Endothelial cell of umbilical vein (primary cell): Measurements from ENCODE around the gene C1orf105. TPM values are rescaled to one million over a fixed set of nuclear protein-coding genes. Genes with fewer than 3 reads are reported as not detected.

ENCODE experiments used
- BruUV-seq: library from RNA; stranded (reverse); fragments of 400-500 nt; replicated peaks from 2 replicates; lab custom pipeline; 2021; lab: Mats Ljungman, UMichigan
- CTCF ChIA-PET: fragments of 300-600, 350-600 bp; sonication (Branson Sonifier 250); formaldehyde crosslinking; loops from one replicate; lab custom pipeline; 2021; ENCODE audit warnings: antibody characterized with exemption, inconsistent platforms; lab: Charles Lee
- POLR2A ChIA-PET: fragments of 300-600, 350-600 bp; sonication (Branson Sonifier 250); formaldehyde crosslinking; loops from one replicate; lab custom pipeline; 2021; ENCODE audit warnings: antibody characterized with exemption, inconsistent platforms; lab: Charles Lee
- DNase-seq: peaks from one replicate; pipeline ENCODE4 v3.0.0-alpha.2; 2011; ENCODE audit warnings: low read depth, low spot score
- FAIRE-seq: peaks from 2 replicates; lab custom pipeline; 2011; peaks lifted over from hg19 to GRCh38; lab: Jason Lieb, UNC
- H2AFZ ChIP-seq: 2 replicates; pipeline ENCODE4 v1.6.0; 2012; ENCODE audit warnings: low read depth, low read length, control low read depth, inconsistent platforms
- H3K27ac ChIP-seq: 2 replicates; pipeline ENCODE4 v1.5.1; 2011; ENCODE audit warnings: low read depth, mild to moderate bottlenecking, control low read depth, low read length, moderate library complexity; ENCODE audit not compliant: insufficient read depth
- H3K27me3 ChIP-seq, 2 experiments: 2 replicates each; pipeline versions ENCODE4 v1.6.0 to v1.6.1; 2011; ENCODE audit warnings: low read length in 2 of 2, mixed read lengths in 1 of 2; ENCODE audit not compliant: control insufficient read depth in 2 of 2, insufficient read depth in 2 of 2
- H3K36me3 ChIP-seq, 2 experiments: 2 replicates in 1 of 2; 3 replicates in 1 of 2; pipeline ENCODE4 v1.5.1; 2011; ENCODE audit warnings: low read length in 2 of 2, mild to moderate bottlenecking in 1 of 2, moderate library complexity in 1 of 2; ENCODE audit not compliant: control insufficient read depth in 2 of 2, insufficient read depth in 2 of 2; ENCODE audit errors: extremely low read depth in 1 of 2
- H3K4me1 ChIP-seq: 3 replicates; pipeline ENCODE4 v1.5.1; 2011; ENCODE audit warnings: mild to moderate bottlenecking, low read length; ENCODE audit not compliant: control insufficient read depth, insufficient read depth; ENCODE audit errors: extremely low read depth
- H3K4me2 ChIP-seq: 2 replicates; pipeline ENCODE4 v1.6.1; 2011; ENCODE audit warnings: low read length, control low read depth, mixed read lengths; ENCODE audit not compliant: insufficient read depth
- H3K4me3 ChIP-seq, 3 experiments: fragments of 200-600 bp in 1 of 3; sonication (generic), shearing (Covaris generic) in 1 of 3; replicated peaks in 1 of 3; 2 replicates each; pipeline ENCODE4 v1.5.1; 2011 to 2016; ENCODE audit warnings: control low read depth in 3 of 3, low read length in 3 of 3, mild to moderate bottlenecking in 2 of 3, inconsistent platforms in 1 of 3, low read depth in 1 of 3, moderate library complexity in 1 of 3; ENCODE audit not compliant: insufficient read depth in 1 of 3
- H3K79me2 ChIP-seq: 2 replicates; pipeline ENCODE4 v1.6.0; 2012; ENCODE audit warnings: low read length, inconsistent platforms; ENCODE audit not compliant: control insufficient read depth, insufficient read depth
- H3K9ac ChIP-seq: replicated peaks from 2 replicates; pipeline ENCODE3; 2011; ENCODE audit warnings: low read length, control low read depth; ENCODE audit not compliant: insufficient read depth; ENCODE audit errors: extremely low read depth
- H3K9me1 ChIP-seq: replicated peaks from 3 replicates; pipeline ENCODE4 v1.6.0; 2011; ENCODE audit warnings: mild to moderate bottlenecking, low read length; ENCODE audit not compliant: control insufficient read depth, insufficient read depth; ENCODE audit errors: extremely low read depth
- H3K9me3 ChIP-seq: replicated peaks from 2 replicates; pipeline ENCODE4 v1.5.1; 2012; ENCODE audit warnings: low read length, inconsistent platforms; ENCODE audit not compliant: control insufficient read depth, insufficient read depth
- H4K20me1 ChIP-seq: replicated peaks from 2 replicates; pipeline ENCODE3; 2011; ENCODE audit warnings: mild to moderate bottlenecking, low read length; ENCODE audit not compliant: control insufficient read depth, insufficient read depth; ENCODE audit errors: extremely low read depth
- EZH2 ChIP-seq: IDR thresholded peaks from 2 replicates; pipeline ENCODE4 v1.6.1; 2012; ENCODE audit warnings: borderline replicate concordance, low read depth, mild to moderate bottlenecking, moderate library complexity, low read length, inconsistent platforms; ENCODE audit not compliant: severe bottlenecking
- FOS ChIP-seq: IDR thresholded peaks from 2 replicates; pipeline ENCODE4 v1.6.1; 2011; ENCODE audit warnings: mild to moderate bottlenecking, low read length, moderate library complexity, borderline replicate concordance; ENCODE audit not compliant: insufficient read depth
- GATA2 ChIP-seq: IDR thresholded peaks from 2 replicates; pipeline ENCODE4 v1.7.0; 2011; ENCODE audit warnings: low read depth, mild to moderate bottlenecking, moderate library complexity, mixed read lengths, low read length; ENCODE audit not compliant: insufficient read length, insufficient read depth
- JUN ChIP-seq: IDR thresholded peaks from 2 replicates; pipeline ENCODE4 v1.6.1; 2011; ENCODE audit warnings: borderline replicate concordance, low read depth; ENCODE audit not compliant: insufficient read length, insufficient read depth
- MYC ChIP-seq: IDR thresholded peaks from one replicate; pipeline ENCODE4 v1.6.1; 2011; ENCODE audit warnings: mild to moderate bottlenecking, low read depth, low read length
- POLR2A ChIP-seq: IDR thresholded peaks from 2 replicates; pipeline ENCODE4 v1.6.1; 2012; ENCODE audit warnings: low read depth, mild to moderate bottlenecking, control low read depth, low read length
- POLR2AphosphoS5 ChIP-seq: IDR thresholded peaks from 2 replicates; pipeline ENCODE4 v1.6.1; 2012; ENCODE audit warnings: low read depth, mild to moderate bottlenecking, control low read depth, low read length, moderate library complexity; ENCODE audit not compliant: insufficient read depth
- dilution Hi-C: fragments of 300-500 bp; cut with MboI; formaldehyde crosslinking; loops from one replicate; pipeline ENCODE4 v1.15.0; 2019; ENCODE audit warnings: low sequenced_read_pairs; ENCODE audit not compliant: extremely low pct_ligation_motif_present
- intact Hi-C: fragments of 100-400 bp; cut with micrococcal nuclease; formaldehyde crosslinking; loops from one replicate; pipeline ENCODE4 v1.10.0; 2022
- polyA plus RNA-seq, 4 experiments: library from polyadenylated mRNA; depleted of rRNA in 3 of 4; stranded (reverse) in 3 of 4; unstranded in 1 of 4; fragments of >200 nt; gene quantifications; 2 replicates each; pipeline versions ENCODE4 v1.2.1 to v1.2.3, GENCODE V29; 2011 to 2012; ENCODE audit warnings: missing spikeins in 1 of 4
- total RNA-seq: library from RNA; stranded (reverse); gene quantifications from 2 replicates; pipeline ENCODE4 v1.2.3, GENCODE V29; 2021
- TF ChIP-seq, protein P1 (sequence below), 2 donors: IDR thresholded peaks; 1 replicate in 1 of 2; 2 replicates in 1 of 2; pipeline ENCODE4 v1.5.1; 2011; ENCODE audit warnings: low read length in 2 of 2, mild to moderate bottlenecking in 2 of 2, moderate library complexity in 2 of 2, control low read depth in 1 of 2, inconsistent platforms in 1 of 2, low read depth in 1 of 2; ENCODE audit not compliant: insufficient read depth in 1 of 2; ENCODE audit errors: extremely low read depth in 1 of 2
- TF ChIP-seq, protein P2 (sequence below): IDR thresholded peaks from 2 replicates; pipeline ENCODE4 v1.6.1; 2011; ENCODE audit not compliant: insufficient read depth, insufficient read length

C1orf105 gene
- total and polyA plus RNA-seq, 2 donors (not counting 3 experiments of a cell fraction or from before 2014, with no cell fraction given): not detected

DNA sequence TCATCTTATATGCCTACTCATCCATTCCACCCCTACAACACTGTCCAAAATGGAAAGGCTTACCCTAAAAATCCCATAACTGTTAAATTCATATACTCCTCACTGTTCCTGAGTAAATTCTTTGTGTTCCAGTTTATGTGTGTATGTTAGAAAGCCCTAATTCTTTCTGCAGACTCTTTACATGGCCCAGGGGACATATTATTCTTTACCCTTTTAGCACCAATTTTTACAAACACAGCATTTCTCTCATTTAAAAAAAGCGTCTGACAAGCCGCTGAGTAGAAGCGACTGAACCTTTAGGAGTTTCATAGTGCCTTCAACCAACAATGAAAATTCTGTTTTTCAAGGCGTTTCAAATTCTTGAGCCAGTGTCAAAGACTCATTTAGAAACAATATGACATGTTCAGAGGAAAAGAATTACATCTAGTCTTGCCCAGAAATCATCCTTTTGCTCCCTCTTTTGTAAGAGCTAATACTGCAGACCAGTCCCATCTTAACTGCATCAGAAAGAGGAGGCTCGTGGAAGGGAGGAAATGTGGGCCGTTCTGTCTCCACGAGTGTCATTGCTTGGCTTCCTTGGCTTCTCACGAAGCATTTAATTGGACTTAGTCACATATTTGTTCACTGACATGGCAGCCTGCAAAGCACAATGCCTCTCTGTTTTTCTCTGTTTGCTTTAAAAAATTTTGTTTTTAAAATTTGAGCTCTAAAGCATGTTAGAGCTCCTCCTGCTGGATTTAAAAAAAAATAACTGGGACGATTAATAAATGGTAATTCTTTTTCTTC lies 21.3 kb upstream of the C1orf105 start:
- Histone ChIP-seq H3K36me3 (no peaks in the 10 kb centered on the region), H3K9ac (peak overlapping the region; percentile 12), H3K9me3 (no peaks in the 10 kb centered on the region), H3K27ac (peak overlapping the region; percentile 69), H3K27me3 (no peaks in the 10 kb centered on the region), H3K4me1 (peaks cover 23% of the 10 kb centered on the region), H3K9me1 (no peaks in the 10 kb centered on the region), H3K4me2 (peak overlapping the region; percentile 71), H4K20me1 (no peaks in the 10 kb centered on the region), H2AFZ (peak overlapping the region; percentile 85), H3K4me3 (no peak overlapping the region), H3K79me2 (no peaks in the 10 kb centered on the region)
- POLR2A ChIA-PET: interaction anchor here (0.7 to 0.8 kb wide), 2 partner anchors 132 to 397 kb away, joined by 3 read pairs; no protein-coding TSS in a partner anchor
- dilution Hi-C loops: no loop called here
- peak; percentile 83 for FAIRE-seq
- BruUV-seq: TSS peak; percentile 69
- CTCF ChIA-PET: interaction anchor here (0.7 to 5.1 kb wide), 68 partner anchors 8 to 599 kb away, joined by 3 to 142 read pairs (median 5); partner anchors contain the start of gene C1orf105
- TF ChIP-seq GATA2 (peak; percentile 30), MYC (no peak), JUN (peak; percentile 36), POLR2AphosphoS5 (peak; percentile 48), EZH2 (no peak), POLR2A (no peak), FOS (peak; percentile 67)
- TF ChIP-seq, protein P1, sequence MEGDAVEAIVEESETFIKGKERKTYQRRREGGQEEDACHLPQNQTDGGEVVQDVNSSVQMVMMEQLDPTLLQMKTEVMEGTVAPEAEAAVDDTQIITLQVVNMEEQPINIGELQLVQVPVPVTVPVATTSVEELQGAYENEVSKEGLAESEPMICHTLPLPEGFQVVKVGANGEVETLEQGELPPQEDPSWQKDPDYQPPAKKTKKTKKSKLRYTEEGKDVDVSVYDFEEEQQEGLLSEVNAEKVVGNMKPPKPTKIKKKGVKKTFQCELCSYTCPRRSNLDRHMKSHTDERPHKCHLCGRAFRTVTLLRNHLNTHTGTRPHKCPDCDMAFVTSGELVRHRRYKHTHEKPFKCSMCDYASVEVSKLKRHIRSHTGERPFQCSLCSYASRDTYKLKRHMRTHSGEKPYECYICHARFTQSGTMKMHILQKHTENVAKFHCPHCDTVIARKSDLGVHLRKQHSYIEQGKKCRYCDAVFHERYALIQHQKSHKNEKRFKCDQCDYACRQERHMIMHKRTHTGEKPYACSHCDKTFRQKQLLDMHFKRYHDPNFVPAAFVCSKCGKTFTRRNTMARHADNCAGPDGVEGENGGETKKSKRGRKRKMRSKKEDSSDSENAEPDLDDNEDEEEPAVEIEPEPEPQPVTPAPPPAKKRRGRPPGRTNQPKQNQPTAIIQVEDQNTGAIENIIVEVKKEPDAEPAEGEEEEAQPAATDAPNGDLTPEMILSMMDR (IDR thresholded peaks at IDR 0.05; ENCODE audit: extremely low read depth in 1 of 2, insufficient read depth in 1 of 2, low read depth in 1 of 2, low read length in 2 of 2): peak; percentile 20 to 40
- TF ChIP-seq, protein P2, sequence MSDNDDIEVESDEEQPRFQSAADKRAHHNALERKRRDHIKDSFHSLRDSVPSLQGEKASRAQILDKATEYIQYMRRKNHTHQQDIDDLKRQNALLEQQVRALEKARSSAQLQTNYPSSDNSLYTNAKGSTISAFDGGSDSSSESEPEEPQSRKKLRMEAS: no peak
- intact Hi-C loops: loop anchor here (1.0 to 2.0 kb wide), 10 partner anchors 41 to 397 kb away; no protein-coding TSS in a partner anchor
- peak; percentile 89 for DNase-seq
